ENCODE results near the gene ITGA3.

Gene ITGA3

DNA sequence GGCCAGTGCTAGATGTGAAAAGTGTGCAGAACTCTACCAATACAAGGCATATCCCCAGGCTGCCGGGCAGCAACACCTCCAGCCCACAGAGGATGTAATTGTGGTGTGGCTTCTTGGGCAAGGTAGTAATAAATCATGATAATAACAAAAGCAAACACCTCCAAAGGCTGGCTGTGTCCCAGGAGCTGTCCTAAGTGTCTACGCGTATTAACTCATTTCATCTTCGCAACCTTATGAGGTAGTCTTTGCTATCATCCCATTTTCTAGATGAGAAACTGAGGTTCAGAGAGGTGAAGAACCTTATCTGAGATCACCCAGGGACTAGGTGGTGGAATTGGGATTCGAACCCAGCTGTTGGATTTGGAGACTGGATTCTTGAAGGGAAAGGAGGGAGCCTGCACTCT is 44.6 kb downstream of the ITGA3 start:
- TF ChIP-seq CTCF (IDR thresholded peaks at IDR 0.05; ENCODE audit: low read depth, low read length, missing control alignments): no peak
- DNase-seq (ENCODE audit: extremely low read depth, low read depth): no peak
- no peak overlapping the region for H3K4me3 ChIP-seq (replicated peaks; ENCODE audit: low read depth, low read length)

DNA sequence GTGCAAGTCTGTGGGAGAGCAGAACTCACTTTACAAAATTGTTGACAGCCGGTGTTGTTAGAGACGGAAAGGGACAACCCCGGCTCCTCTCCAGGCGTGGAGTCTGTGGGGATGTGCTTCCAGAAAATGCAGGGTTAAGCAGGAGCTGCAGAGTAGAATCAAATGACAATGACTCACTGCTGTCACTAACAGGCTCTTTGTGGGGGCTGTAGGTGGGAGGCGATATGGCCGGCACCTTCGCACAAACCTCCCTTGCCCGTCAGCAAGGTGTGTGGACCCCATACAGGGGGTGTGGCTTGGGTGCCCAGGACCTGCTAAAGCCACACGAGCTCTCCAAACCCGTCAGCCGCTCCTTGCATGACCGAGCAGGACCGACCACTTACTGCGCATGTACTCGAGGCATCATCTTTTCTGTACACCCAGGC is 45.0 kb downstream of the ITGA3 start:
- DNase-seq (ENCODE audit: extremely low read depth, low read depth): no peak
- no peak overlapping the region for H3K4me3 ChIP-seq (replicated peaks; ENCODE audit: low read depth, low read length)
- TF ChIP-seq CTCF (IDR thresholded peaks at IDR 0.05; ENCODE audit: low read depth, low read length, missing control alignments): no peak

DNA sequence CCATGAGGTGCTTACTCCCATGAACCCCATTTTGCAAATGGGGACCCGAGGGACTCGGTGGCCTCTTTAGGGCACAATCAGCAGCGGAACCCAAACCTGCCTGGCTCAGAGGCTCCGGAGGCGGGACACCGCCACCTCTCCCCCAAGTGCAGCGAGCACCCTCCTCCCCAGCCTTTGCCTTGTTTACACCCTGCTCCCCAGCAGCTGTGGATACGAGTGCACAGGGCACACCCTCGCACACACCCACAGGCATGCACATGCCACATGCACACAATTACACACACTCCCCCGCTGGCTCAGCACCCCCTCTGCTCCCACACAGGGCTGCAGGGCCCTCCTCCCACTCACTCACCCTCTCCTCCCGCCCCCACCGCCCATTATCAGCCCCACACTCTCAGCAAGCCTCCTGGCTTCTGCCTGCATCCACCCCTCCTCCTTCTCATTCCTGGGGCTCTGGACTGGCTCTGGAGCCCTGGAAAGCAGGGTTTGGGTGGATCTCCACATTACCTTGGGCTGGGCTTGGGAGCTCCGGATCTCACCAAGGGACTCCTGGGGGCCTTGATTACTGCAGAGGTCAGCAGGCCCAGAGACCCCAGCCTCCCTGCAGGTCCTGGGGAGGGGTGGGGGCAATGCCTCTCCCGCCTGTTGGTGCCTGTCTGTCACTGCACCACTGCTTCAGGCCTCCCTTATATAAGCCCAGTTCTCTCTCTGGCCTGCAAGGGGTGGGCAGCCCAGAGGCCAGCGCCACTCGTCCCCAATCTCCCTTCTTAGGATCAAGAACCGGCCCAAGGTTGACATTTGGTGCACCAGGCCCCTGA is 45.6 kb downstream of the ITGA3 start:
- DNase-seq (ENCODE audit: extremely low read depth, low read depth): no peak
- no peak for TF ChIP-seq CTCF (IDR thresholded peaks at IDR 0.05; ENCODE audit: low read depth, low read length, missing control alignments)
- H3K4me3 ChIP-seq (replicated peaks; ENCODE audit: low read depth, low read length): no peak overlapping the region

- TF ChIP-seq CTCF (IDR thresholded peaks at IDR 0.05; ENCODE audit: low read depth, low read length, missing control alignments): no peak
- no peak overlapping the region for H3K4me3 ChIP-seq (replicated peaks; ENCODE audit: low read depth, low read length)
- DNase-seq (ENCODE audit: extremely low read depth, low read depth): no peak
Observed at GRCh38 chr17:50102164-50102991, 46.5 kb downstream of the ITGA3 start.

GRCh38 chr17:50103252-50103651 is 47.3 kb downstream of the ITGA3 start:
- H3K4me3 ChIP-seq (replicated peaks; ENCODE audit: low read depth, low read length): no peak overlapping the region
- no peak for TF ChIP-seq CTCF (IDR thresholded peaks at IDR 0.05; ENCODE audit: low read depth, low read length, missing control alignments)
- DNase-seq (ENCODE audit: extremely low read depth, low read depth): no peak

- no peak overlapping the region for H3K4me3 ChIP-seq (replicated peaks; ENCODE audit: low read depth, low read length)
- no peak for TF ChIP-seq CTCF (IDR thresholded peaks at IDR 0.05; ENCODE audit: low read depth, low read length, missing control alignments)
- DNase-seq (ENCODE audit: extremely low read depth, low read depth): no peak
Observed at GRCh38 chr17:50103941-50104340, 48.0 kb downstream of the ITGA3 start.
